MCF 10A (cell line): ENCODE measurements around the gene HEMGN. TPM values are rescaled to one million over a fixed set of nuclear protein-coding genes. Genes with fewer than 3 reads are reported as not detected.

Experiments
- BruUV-seq: library from RNA; stranded (reverse); fragments of 400-500 nt; replicated peaks from 2 replicates; lab custom pipeline; 2021; lab: Mats Ljungman, UMichigan
- CTCF ChIA-PET: fragments of 300-600 bp; sonication (Branson Sonifier 250); formaldehyde crosslinking; extraction: SDS; loops from one replicate; lab custom pipeline; 2021; ENCODE audit warnings: antibody characterized with exemption, inconsistent platforms; lab: Yijun Ruan, JAX
- POLR2A ChIA-PET: fragments of 300-600, 350-650 bp; sonication (Branson Sonifier 250); formaldehyde crosslinking; extraction: SDS; loops from one replicate; lab custom pipeline; 2020; ENCODE audit warnings: antibody characterized with exemption, inconsistent platforms; lab: Yijun Ruan, JAX
- DNase-seq: peaks from one replicate; pipeline ENCODE4 v3.0.0-alpha.2; 2018; ENCODE audit not compliant: unreplicated experiment
- H3K27ac Mint-ChIP-seq: one replicate; pipeline ENCODE4 v1.8.0; 2022; ENCODE audit warnings: mild to moderate bottlenecking, low read depth, mixed read lengths; ENCODE audit not compliant: unreplicated experiment
- H3K27me3 Mint-ChIP-seq: one replicate; pipeline ENCODE4 v1.8.0; 2022; ENCODE audit warnings: mixed read lengths; ENCODE audit not compliant: insufficient read depth, unreplicated experiment
- H3K36me3 Mint-ChIP-seq: one replicate; pipeline ENCODE4 v1.8.0; 2022; ENCODE audit warnings: mild to moderate bottlenecking, moderate library complexity, mixed read lengths; ENCODE audit not compliant: insufficient read depth, unreplicated experiment
- H3K4me1 Mint-ChIP-seq: one replicate; pipeline ENCODE4 v1.8.0; 2022; ENCODE audit warnings: mixed read lengths; ENCODE audit not compliant: insufficient read depth, unreplicated experiment
- H3K4me3 Mint-ChIP-seq: one replicate; pipeline ENCODE4 v1.8.0; 2022; ENCODE audit warnings: mild to moderate bottlenecking, moderate library complexity, mixed read lengths; ENCODE audit not compliant: unreplicated experiment
- H3K9me3 Mint-ChIP-seq: one replicate; pipeline ENCODE4 v1.8.0; 2022; ENCODE audit warnings: mixed read lengths; ENCODE audit not compliant: unreplicated experiment
- CTCF ChIP-seq: fragments of 200-600 bp; IDR thresholded peaks from one replicate; pipeline ENCODE4 v1.8.0; 2022; ENCODE audit warnings: antibody characterized with exemption, mild to moderate bottlenecking; ENCODE audit not compliant: unreplicated experiment
- intact Hi-C: fragments of 100-400 bp; cut with micrococcal nuclease; formaldehyde crosslinking; loops from 2 replicates; pipeline ENCODE4 v1.14.1; 2022
- total RNA-seq: library from RNA; stranded (reverse); gene quantifications from 2 replicates; pipeline ENCODE4 v1.2.3, GENCODE V29; 2022

The HEMGN gene
- total RNA-seq, 1 experiment from 2014 or later = not detected

- intact Hi-C loops = no loop called here
- CTCF ChIA-PET = interaction anchor here (2.0 kb wide), 1 partner anchor 49 kb away, joined by 5 read pairs; no protein-coding TSS in a partner anchor
- H3K36me3 Mint-ChIP-seq = no peaks in the 10 kb centered on the region
- no peaks in the 10 kb centered on the region for H3K9me3 Mint-ChIP-seq
- H3K27me3 Mint-ChIP-seq = peaks cover 18% of the 10 kb centered on the region
- no TSS peak for BruUV-seq
- TF ChIP-seq CTCF = no peak
- POLR2A ChIA-PET = no interaction called here
- no peaks in the 10 kb centered on the region for H3K4me1 Mint-ChIP-seq
- DNase-seq = no peak
- no peak overlapping the region for H3K4me3 Mint-ChIP-seq
- no peak overlapping the region for H3K27ac Mint-ChIP-seq
These were observed 34.8 kb upstream of the HEMGN start for GRCh38 chr9:97972753-97973152.

- no peak for TF ChIP-seq CTCF
These were observed 32.2 kb upstream of the HEMGN start for GRCh38 chr9:97970165-97970564.

GRCh38 chr9:97969014-97969413, 31.0 kb upstream of the HEMGN start:
- no peak overlapping the region for H3K4me3 Mint-ChIP-seq
- ChIA-PET POLR2A (interaction anchor here (1.0 to 2.6 kb wide), 2 partner anchors 11 to 13 kb away, joined by 3 to 12 read pairs; partner anchors contain the start of gene ANP32B), CTCF (interaction anchor here (0.6 to 0.8 kb wide), 2 partner anchors 15 to 55 kb away, joined by 3 to 4 read pairs; no protein-coding TSS in a partner anchor)
- intact Hi-C loops = no loop called here
- H3K4me1 Mint-ChIP-seq = no peaks in the 10 kb centered on the region
- H3K27me3 Mint-ChIP-seq = peaks cover 32% of the 10 kb centered on the region
- no peak for DNase-seq
- TF ChIP-seq CTCF = no peak
- no peak overlapping the region for H3K27ac Mint-ChIP-seq
- no TSS peak for BruUV-seq
- H3K36me3 Mint-ChIP-seq = no peaks in the 10 kb centered on the region
- H3K9me3 Mint-ChIP-seq = no peaks in the 10 kb centered on the region

More at GRCh38 chr9:97970165-97970564, 32.2 kb upstream of the HEMGN start:
- Mint-ChIP-seq H3K36me3 (no peaks in the 10 kb centered on the region), H3K4me1 (no peaks in the 10 kb centered on the region), H3K4me3 (no peak overlapping the region), H3K9me3 (no peaks in the 10 kb centered on the region), H3K27me3 (peaks cover 23% of the 10 kb centered on the region), H3K27ac (no peak overlapping the region)
- intact Hi-C loops = no loop called here
- ChIA-PET CTCF (interaction anchor here (1.0 to 1.7 kb wide), 2 partner anchors 8 to 12 kb away, joined by 3 to 10 read pairs; no protein-coding TSS in a partner anchor), POLR2A (no interaction called here)
- no TSS peak for BruUV-seq
- DNase-seq = no peak

GRCh38 chr9:97966493-97966892, 28.5 kb upstream of the HEMGN start:
- ChIA-PET CTCF (interaction anchor here (0.6 to 1.4 kb wide), 7 partner anchors 8 to 822 kb away, joined by 3 to 5 read pairs (median 3); no protein-coding TSS in a partner anchor), POLR2A (no interaction called here)
- peaks cover 28% of the 10 kb centered on the region for H3K27me3 Mint-ChIP-seq
- TF ChIP-seq CTCF = no peak
- H3K9me3 Mint-ChIP-seq = no peaks in the 10 kb centered on the region
- no peak overlapping the region for H3K4me3 Mint-ChIP-seq
- no peak for DNase-seq
- no peaks in the 10 kb centered on the region for H3K4me1 Mint-ChIP-seq
- H3K27ac Mint-ChIP-seq = no peak overlapping the region
- no peaks in the 10 kb centered on the region for H3K36me3 Mint-ChIP-seq
- BruUV-seq = no TSS peak
- intact Hi-C loops = no loop called here
